NB4 (cell line): ENCODE results near the gene STK40.

ENCODE experiments used
- POLR2A ChIP-seq: IDR thresholded peaks from 2 replicates; pipeline ENCODE4 v1.6.1; 2011; ENCODE audit warnings: mild to moderate bottlenecking; ENCODE audit not compliant: insufficient read length; ENCODE audit errors: extremely low read depth
- TF ChIP-seq, protein P1 (sequence below): IDR thresholded peaks from one replicate; pipeline ENCODE4 v1.5.1; 2012; ENCODE audit warnings: low read depth, low read length

DNA sequence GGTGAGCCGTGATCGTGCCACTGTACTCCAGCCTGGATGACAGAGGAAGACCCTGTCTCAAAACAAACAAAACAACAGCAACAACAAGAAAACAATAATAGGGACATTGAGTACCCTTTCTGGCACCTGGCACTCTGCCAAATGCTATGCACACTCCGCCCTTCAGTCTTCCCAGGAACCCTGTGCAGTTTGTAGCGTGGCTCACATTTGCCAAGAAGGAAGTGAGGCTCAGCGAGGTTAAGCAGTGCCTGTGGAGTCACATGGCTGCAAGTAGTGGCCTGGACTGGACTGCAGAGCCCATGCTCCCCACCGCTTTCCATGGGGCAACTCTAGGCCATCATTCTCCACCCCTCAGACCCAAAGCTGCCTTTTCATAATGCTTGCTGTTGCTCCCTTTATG, 57.0 kb downstream of the STK40 start:
- TF ChIP-seq, protein P1, sequence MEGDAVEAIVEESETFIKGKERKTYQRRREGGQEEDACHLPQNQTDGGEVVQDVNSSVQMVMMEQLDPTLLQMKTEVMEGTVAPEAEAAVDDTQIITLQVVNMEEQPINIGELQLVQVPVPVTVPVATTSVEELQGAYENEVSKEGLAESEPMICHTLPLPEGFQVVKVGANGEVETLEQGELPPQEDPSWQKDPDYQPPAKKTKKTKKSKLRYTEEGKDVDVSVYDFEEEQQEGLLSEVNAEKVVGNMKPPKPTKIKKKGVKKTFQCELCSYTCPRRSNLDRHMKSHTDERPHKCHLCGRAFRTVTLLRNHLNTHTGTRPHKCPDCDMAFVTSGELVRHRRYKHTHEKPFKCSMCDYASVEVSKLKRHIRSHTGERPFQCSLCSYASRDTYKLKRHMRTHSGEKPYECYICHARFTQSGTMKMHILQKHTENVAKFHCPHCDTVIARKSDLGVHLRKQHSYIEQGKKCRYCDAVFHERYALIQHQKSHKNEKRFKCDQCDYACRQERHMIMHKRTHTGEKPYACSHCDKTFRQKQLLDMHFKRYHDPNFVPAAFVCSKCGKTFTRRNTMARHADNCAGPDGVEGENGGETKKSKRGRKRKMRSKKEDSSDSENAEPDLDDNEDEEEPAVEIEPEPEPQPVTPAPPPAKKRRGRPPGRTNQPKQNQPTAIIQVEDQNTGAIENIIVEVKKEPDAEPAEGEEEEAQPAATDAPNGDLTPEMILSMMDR = no peak
- no peak for TF ChIP-seq POLR2A
